Osteoblast (primary cell): ENCODE results near the gene MYH10. TPM values are rescaled to one million over a fixed set of nuclear protein-coding genes. Genes with fewer than 3 reads are reported as not detected.

Source experiments
- DNase-seq: peaks from one replicate; pipeline ENCODE4 v3.0.0; 2011; ENCODE audit warnings: low spot score, mixed read lengths; ENCODE audit not compliant: insufficient read length; ENCODE audit errors: missing footprints
- H2AFZ ChIP-seq: 2 replicates; pipeline ENCODE4 v1.6.0; 2011; ENCODE audit warnings: mild to moderate bottlenecking, low read length
- H3K27ac ChIP-seq: 2 replicates; pipeline ENCODE4 v1.5.1; 2011; ENCODE audit warnings: mild to moderate bottlenecking, low read depth, low read length, moderate library complexity
- H3K27me3 ChIP-seq: 2 replicates; pipeline ENCODE4 v1.6.0; 2012; ENCODE audit warnings: mild to moderate bottlenecking, control low read depth, inconsistent platforms, low read length, moderate library complexity; ENCODE audit not compliant: insufficient read depth
- H3K36me3 ChIP-seq: 2 replicates; pipeline ENCODE4 v1.5.1; 2011; ENCODE audit warnings: mild to moderate bottlenecking, low read length, control low read depth, moderate library complexity; ENCODE audit not compliant: insufficient read depth
- H3K4me1 ChIP-seq: 2 replicates; pipeline ENCODE4 v1.5.1; 2011; ENCODE audit warnings: mild to moderate bottlenecking, low read length, control low read depth, moderate library complexity; ENCODE audit not compliant: insufficient read depth
- H3K4me2 ChIP-seq: 2 replicates; pipeline ENCODE4 v1.6.0; 2011; ENCODE audit warnings: mild to moderate bottlenecking, low read length; ENCODE audit not compliant: insufficient read depth
- H3K4me3 ChIP-seq: fragments of 200-600 bp; sonication (generic); 3 replicates; pipeline ENCODE4 v1.5.1; 2012; ENCODE audit warnings: mild to moderate bottlenecking, low read length, inconsistent platforms; ENCODE audit not compliant: insufficient read depth
- H3K79me2 ChIP-seq: 2 replicates; pipeline ENCODE4 v1.6.0; 2012; ENCODE audit warnings: mild to moderate bottlenecking, low read length, control low read depth, inconsistent platforms; ENCODE audit not compliant: insufficient read depth
- H3K9me3 ChIP-seq: 2 replicates; pipeline ENCODE4 v1.5.1; 2011; ENCODE audit warnings: low read depth, low read length, control low read depth
- H4K20me1 ChIP-seq: 2 replicates; pipeline ENCODE4 v1.6.0; 2012; ENCODE audit warnings: mild to moderate bottlenecking, low read length, control low read depth; ENCODE audit not compliant: insufficient read depth
- total RNA-seq: library from RNA; depleted of rRNA; stranded (reverse); fragments of >200 nt; gene quantifications from 2 replicates; pipeline ENCODE4 v1.2.3, GENCODE V29; 2012
- TF ChIP-seq, protein P1 (sequence below): IDR thresholded peaks from 2 replicates; pipeline ENCODE4 v1.5.1; 2011; ENCODE audit warnings: mild to moderate bottlenecking, low read depth, low read length, moderate library complexity; ENCODE audit errors: extremely low read depth

Gene MYH10
- 40.9 and 41.5 TPM in 2 replicates for total RNA-seq

DNA sequence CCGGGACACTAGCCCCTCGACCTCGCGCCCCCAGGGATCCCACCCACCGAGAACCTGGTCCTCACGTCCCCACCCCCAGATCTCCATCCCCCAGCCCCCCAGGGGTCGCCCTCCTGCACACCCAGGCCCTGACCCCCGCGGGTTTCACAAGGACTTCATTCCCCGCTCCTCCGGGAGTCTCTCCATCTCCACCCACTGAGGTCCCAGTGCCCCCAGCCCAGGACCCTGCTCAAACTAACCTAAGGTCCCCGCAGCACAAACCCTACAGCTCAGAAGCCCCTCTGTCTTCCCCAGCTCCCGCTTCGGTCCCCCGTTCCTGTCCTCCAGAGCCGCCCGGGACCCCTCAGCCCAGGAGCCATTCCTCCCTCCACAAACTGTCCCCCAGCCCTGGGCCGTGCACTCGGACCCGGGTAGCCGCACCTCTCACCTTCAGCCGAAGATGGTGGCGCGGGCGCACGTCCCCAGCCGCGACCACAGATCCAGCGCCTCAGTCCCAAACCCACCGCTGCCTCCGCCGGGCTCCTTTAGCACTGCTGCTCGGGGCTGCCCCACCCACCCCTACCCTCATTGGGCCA is at the start of gene MYH10:
Gene MYH10 (minus strand): TSS at position 499 of the 575 bp plus-strand sequence. CDS start 7,479 bp downstream, outside the sequence.
- H3K36me3 ChIP-seq: no peaks in the 10 kb centered on the region
- peak within 1 kb of the TSS; percentile 96 for H3K4me2 ChIP-seq
- peaks cover 39% of the 10 kb centered on the region for H3K79me2 ChIP-seq
- H3K4me1 ChIP-seq: peaks cover 11% of the 10 kb centered on the region
- peaks cover 7% of the 10 kb centered on the region for H4K20me1 ChIP-seq
- H2AFZ ChIP-seq: peak within 1 kb of the TSS; percentile 96
- H3K4me3 ChIP-seq: peak within 1 kb of the TSS; percentile 95
- peak; percentile 80 for DNase-seq
- peak within 1 kb of the TSS; percentile 70 for H3K27ac ChIP-seq
- TF ChIP-seq, protein P1, sequence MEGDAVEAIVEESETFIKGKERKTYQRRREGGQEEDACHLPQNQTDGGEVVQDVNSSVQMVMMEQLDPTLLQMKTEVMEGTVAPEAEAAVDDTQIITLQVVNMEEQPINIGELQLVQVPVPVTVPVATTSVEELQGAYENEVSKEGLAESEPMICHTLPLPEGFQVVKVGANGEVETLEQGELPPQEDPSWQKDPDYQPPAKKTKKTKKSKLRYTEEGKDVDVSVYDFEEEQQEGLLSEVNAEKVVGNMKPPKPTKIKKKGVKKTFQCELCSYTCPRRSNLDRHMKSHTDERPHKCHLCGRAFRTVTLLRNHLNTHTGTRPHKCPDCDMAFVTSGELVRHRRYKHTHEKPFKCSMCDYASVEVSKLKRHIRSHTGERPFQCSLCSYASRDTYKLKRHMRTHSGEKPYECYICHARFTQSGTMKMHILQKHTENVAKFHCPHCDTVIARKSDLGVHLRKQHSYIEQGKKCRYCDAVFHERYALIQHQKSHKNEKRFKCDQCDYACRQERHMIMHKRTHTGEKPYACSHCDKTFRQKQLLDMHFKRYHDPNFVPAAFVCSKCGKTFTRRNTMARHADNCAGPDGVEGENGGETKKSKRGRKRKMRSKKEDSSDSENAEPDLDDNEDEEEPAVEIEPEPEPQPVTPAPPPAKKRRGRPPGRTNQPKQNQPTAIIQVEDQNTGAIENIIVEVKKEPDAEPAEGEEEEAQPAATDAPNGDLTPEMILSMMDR: no peak
- peaks cover 14% of the 10 kb centered on the region for H3K27me3 ChIP-seq
- H3K9me3 ChIP-seq: no peaks in the 10 kb centered on the region

DNA sequence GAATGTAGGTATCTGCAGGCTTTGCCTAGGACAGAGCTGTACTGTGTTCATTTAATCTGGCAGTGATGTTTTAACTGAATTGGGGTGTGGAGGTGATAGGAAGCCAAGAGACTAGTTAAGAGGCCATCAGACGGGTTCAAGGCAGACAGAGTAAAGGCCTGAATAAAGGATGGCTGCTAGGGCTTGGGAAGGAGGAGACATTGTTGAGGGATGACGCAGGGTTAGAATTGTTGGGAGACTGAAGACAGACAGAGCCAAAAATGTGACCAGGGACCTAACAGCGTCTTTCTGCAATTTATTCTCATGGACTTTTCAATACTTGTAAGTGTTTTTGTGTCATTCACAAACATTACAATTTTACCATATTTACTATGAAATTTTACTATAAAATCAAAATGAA is 48.6 kb upstream of the MYH10 start:
- DNase-seq: no peak
- Histone ChIP-seq H3K36me3 (no peaks in the 10 kb centered on the region), H3K9me3 (no peaks in the 10 kb centered on the region), H2AFZ (no peak overlapping the region), H3K4me1 (peaks cover 21% of the 10 kb centered on the region), H4K20me1 (no peaks in the 10 kb centered on the region), H3K27ac (no peak overlapping the region), H3K4me3 (no peak overlapping the region), H3K4me2 (no peak overlapping the region), H3K79me2 (no peaks in the 10 kb centered on the region), H3K27me3 (peaks cover 7% of the 10 kb centered on the region)
- TF ChIP-seq, protein P1: no peak

DNA sequence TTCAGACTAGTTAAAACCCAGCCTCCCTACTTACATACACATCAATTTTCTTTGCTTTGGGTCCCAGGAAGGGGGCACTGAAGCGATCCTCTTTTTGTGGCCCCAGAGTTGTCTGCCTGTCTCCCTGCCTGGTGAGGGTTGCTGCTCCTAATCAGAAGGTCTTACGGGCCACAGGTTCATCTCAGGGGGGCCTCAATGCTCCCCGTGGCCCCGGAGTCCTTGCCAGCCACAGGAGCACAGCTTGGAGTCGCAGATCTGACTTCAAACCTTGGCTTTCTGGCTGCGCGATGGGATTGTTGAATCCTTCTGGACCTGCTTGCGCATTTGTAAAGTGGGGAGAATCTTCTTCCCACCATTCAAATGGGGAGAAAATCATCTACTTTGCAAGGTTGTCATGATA is 44.8 kb upstream of the MYH10 start:
- TF ChIP-seq, protein P1: no peak
- no peaks in the 10 kb centered on the region for H3K36me3 ChIP-seq
- peaks cover 24% of the 10 kb centered on the region for H3K4me1 ChIP-seq
- H3K9me3 ChIP-seq: no peaks in the 10 kb centered on the region
- H3K27ac ChIP-seq: no peak overlapping the region
- no peaks in the 10 kb centered on the region for H4K20me1 ChIP-seq
- peaks cover 7% of the 10 kb centered on the region for H3K27me3 ChIP-seq
- H2AFZ ChIP-seq: no peak overlapping the region
- H3K4me2 ChIP-seq: no peak overlapping the region
- no peaks in the 10 kb centered on the region for H3K79me2 ChIP-seq
- no peak for DNase-seq
- H3K4me3 ChIP-seq: no peak overlapping the region

DNA sequence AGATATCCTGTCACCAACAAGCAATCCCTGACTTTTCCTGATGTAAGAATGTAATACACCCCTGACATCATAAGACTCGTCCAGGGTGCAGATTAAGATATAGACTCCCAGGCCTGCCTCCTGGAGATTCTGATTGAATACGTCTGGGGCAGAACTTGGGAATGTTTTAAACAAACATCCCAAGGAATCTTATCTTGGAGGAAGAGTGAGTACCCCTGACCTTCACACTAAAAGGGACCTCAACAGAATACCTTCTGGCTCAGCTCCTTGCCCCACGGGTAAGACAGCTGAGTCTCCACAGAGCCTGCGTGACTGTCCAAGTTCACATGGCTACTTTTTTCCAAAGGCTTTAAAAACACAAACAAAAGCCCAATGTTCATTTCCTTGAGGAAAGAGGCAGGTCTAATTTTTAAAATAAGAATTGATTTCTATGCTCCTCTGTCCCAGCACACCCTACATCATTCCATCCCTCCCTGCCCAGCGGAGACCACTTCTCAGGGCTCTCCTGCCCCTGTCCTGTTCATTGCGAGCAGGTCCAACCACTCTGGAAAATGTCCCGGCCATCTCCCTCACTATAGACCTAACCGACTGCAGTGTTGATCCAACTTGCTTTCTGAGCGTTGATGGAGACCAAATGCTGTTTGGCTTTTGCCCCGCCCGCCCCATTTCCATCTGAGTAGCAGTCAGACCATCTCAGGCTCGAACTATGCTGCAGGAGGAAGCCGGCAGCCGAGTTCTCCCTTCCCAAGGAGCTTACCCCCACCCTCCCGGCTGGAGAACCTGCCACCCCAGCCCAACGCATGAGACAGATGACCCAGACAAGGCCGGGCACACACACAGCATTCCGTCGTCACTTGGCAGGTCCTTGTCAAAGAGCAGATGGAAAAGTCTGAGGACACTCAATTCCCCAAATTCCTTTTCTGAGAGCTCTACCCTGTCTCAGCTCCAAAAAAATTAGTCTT is 44.1 kb upstream of the MYH10 start:
- TF ChIP-seq, protein P1: no peak
- H3K4me2 ChIP-seq: no peak overlapping the region
- no peak overlapping the region for H3K4me3 ChIP-seq
- DNase-seq: peak; percentile 77
- H3K9me3 ChIP-seq: no peaks in the 10 kb centered on the region
- peaks cover 24% of the 10 kb centered on the region for H3K4me1 ChIP-seq
- no peak overlapping the region for H2AFZ ChIP-seq
- peak overlapping the region; percentile 38 for H3K27ac ChIP-seq
- H3K36me3 ChIP-seq: no peaks in the 10 kb centered on the region
- no peaks in the 10 kb centered on the region for H3K79me2 ChIP-seq
- no peaks in the 10 kb centered on the region for H4K20me1 ChIP-seq
- peaks cover 7% of the 10 kb centered on the region for H3K27me3 ChIP-seq
